Sigmoid colon (tissue), 4 donors: ENCODE data around the gene MED25.

Source experiments
- CTCF ChIP-seq, 4 experiments: fragments of 450-650 bp in 3 of 4; fragments of 200-600 bp in 1 of 4; IDR thresholded peaks; one replicate each; pipeline ENCODE4 v1.5.1; 2016 to 2019; ENCODE audit warnings: antibody characterized with exemption in 4 of 4, mild to moderate bottlenecking in 3 of 4, moderate library complexity in 2 of 4
- EP300 ChIP-seq, 4 donors: sonication (generic); formaldehyde crosslinking; IDR thresholded peaks; one replicate each; pipeline ENCODE4 v1.6.1; 2017; ENCODE audit warnings: antibody characterized with exemption in 4 of 4
- POLR2A ChIP-seq, 2 donors: fragments of 450-650 bp; IDR thresholded peaks; one replicate each; pipeline ENCODE4 v1.6.1; 2016; ENCODE audit warnings: antibody characterized with exemption in 2 of 2, mild to moderate bottlenecking in 2 of 2, moderate library complexity in 2 of 2
- POLR2AphosphoS5 ChIP-seq, 4 donors: sonication (generic); formaldehyde crosslinking; IDR thresholded peaks; one replicate each; pipeline ENCODE4 v1.6.1; 2017; ENCODE audit warnings: antibody characterized with exemption in 4 of 4

GRCh38 chr19:49881186-49881585, 63.1 kb downstream of the MED25 start:
- TF ChIP-seq CTCF (IDR thresholded peaks at IDR 0.05), result no peak
- no peak for TF ChIP-seq EP300 (IDR thresholded peaks at IDR 0.05)
- TF ChIP-seq POLR2AphosphoS5 (IDR thresholded peaks at IDR 0.05), result no peak
- no peak for TF ChIP-seq POLR2A (IDR thresholded peaks at IDR 0.05)
